GM19397 (cell line): ENCODE results near the gene COL1A1.

Source experiments
- ATAC-seq: cut with Tn5 transposase; IDR thresholded peaks from one replicate; pipeline ENCODE4 v1.9.1; 2021; ENCODE audit warnings: mild to moderate bottlenecking, moderate library complexity; ENCODE audit not compliant: unreplicated experiment

COL1A1 gene

GRCh38 chr17:50201276-50201854 is at the start of gene COL1A1:
Gene COL1A1, minus strand, starts transcription at chr17:50201631. Its CDS starts 118 bp downstream, at chr17:50201513.
- no peak for ATAC-seq

- no peak for ATAC-seq
Measured at GRCh38 chr17:50248255-50248654, 46.8 kb upstream of the COL1A1 start.

- no peak for ATAC-seq
Measured at GRCh38 chr17:50244771-50245170, 43.3 kb upstream of the COL1A1 start.

- ATAC-seq, result no peak
Measured at GRCh38 chr17:50241431-50241830, 40.0 kb upstream of the COL1A1 start.

GRCh38 chr17:50240851-50241250 is 39.4 kb upstream of the COL1A1 start:
- ATAC-seq, result no peak

GRCh38 chr17:50239937-50240336 is 38.5 kb upstream of the COL1A1 start:
- no peak for ATAC-seq

GRCh38 chr17:50238601-50239280 is 37.3 kb upstream of the COL1A1 start:
- ATAC-seq, result no peak

GRCh38 chr17:50237901-50238300 is 36.5 kb upstream of the COL1A1 start:
- no peak for ATAC-seq

- no peak for ATAC-seq
Measured at GRCh38 chr17:50234581-50234980, 33.1 kb upstream of the COL1A1 start.

GRCh38 chr17:50225701-50226240 is 24.3 kb upstream of the COL1A1 start:
- no peak for ATAC-seq

- ATAC-seq, result no peak
Measured at GRCh38 chr17:50222922-50223321, 21.5 kb upstream of the COL1A1 start.

GRCh38 chr17:50221864-50222545 is 20.6 kb upstream of the COL1A1 start:
- ATAC-seq, result no peak

GRCh38 chr17:50221266-50221863 is 19.9 kb upstream of the COL1A1 start:
- no peak for ATAC-seq

GRCh38 chr17:50220811-50221210 is 19.4 kb upstream of the COL1A1 start:
- no peak for ATAC-seq

GRCh38 chr17:50219939-50220465 is 18.6 kb upstream of the COL1A1 start:
- ATAC-seq, result no peak

- ATAC-seq, result no peak
Measured at GRCh38 chr17:50219342-50219741, 17.9 kb upstream of the COL1A1 start.

GRCh38 chr17:50218771-50219315 is 17.4 kb upstream of the COL1A1 start:
- ATAC-seq, result no peak

GRCh38 chr17:50218071-50218759 is 16.8 kb upstream of the COL1A1 start:
- no peak for ATAC-seq

- no peak for ATAC-seq
Measured at GRCh38 chr17:50217591-50217990, 16.2 kb upstream of the COL1A1 start.

GRCh38 chr17:50214976-50215760 is 13.7 kb upstream of the COL1A1 start:
- no peak for ATAC-seq
